Ascending aorta (tissue), 2 donors: Measurements from ENCODE around the gene ITPKC. TPM values are rescaled to one million over a fixed set of nuclear protein-coding genes. Genes with fewer than 3 reads are reported as not detected.
A peak's percentile ranks its signal among the peaks of the same experiment; 100 is the strongest.

Experiments used
- DNase-seq, 2 donors: peaks; one replicate each; pipeline ENCODE4 v3.0.0-alpha.2; 2019; ENCODE audit warnings: low spot score in 2 of 2
- H3K27ac ChIP-seq, 2 donors: fragments of 200-600 bp; sonication (generic); one replicate each; pipeline ENCODE4 v1.5.1; 2016 to 2017; ENCODE audit warnings: mild to moderate bottlenecking in 1 of 2
- H3K27me3 ChIP-seq: fragments of 200-600 bp; sonication (generic); one replicate; pipeline ENCODE4 v1.5.1; 2017
- H3K36me3 ChIP-seq, 2 donors: fragments of 200-600 bp; sonication (generic); one replicate each; pipeline ENCODE4 v1.5.1; 2016
- H3K4me1 ChIP-seq, 2 donors: fragments of 200-600 bp; sonication (generic); one replicate each; pipeline ENCODE4 v1.5.1; 2016 to 2017; ENCODE audit warnings: mild to moderate bottlenecking in 1 of 2
- H3K4me3 ChIP-seq, 2 donors: fragments of 200-600 bp; sonication (generic); one replicate each; pipeline ENCODE4 v1.5.1; 2016 to 2017; ENCODE audit warnings: mild to moderate bottlenecking in 1 of 2
- H3K9me3 ChIP-seq, 2 donors: fragments of 200-600 bp; sonication (generic); one replicate each; pipeline ENCODE4 v1.5.1; 2016
- CTCF ChIP-seq, 3 experiments: fragments of 200-600 bp in 2 of 3; fragments of 450-650 bp in 1 of 3; sonication (generic) in 2 of 3; IDR thresholded peaks; one replicate each; pipeline ENCODE4 v1.5.1; 2016 to 2019; ENCODE audit warnings: antibody characterized with exemption in 3 of 3, mild to moderate bottlenecking in 1 of 3, moderate library complexity in 1 of 3
- intact Hi-C: fragments of 100-400 bp; cut with DNase I; formaldehyde crosslinking; loops from one replicate; pipeline ENCODE4 v1.15.1; 2023
- total RNA-seq: library from RNA; depleted of rRNA; stranded (reverse); fragments of >200 nt; gene quantifications from one replicate; pipeline ENCODE4 v1.1.0, GENCODE V29; 2016

The ITPKC gene
- total RNA-seq: 60.7 TPM

- H3K36me3 ChIP-seq: peaks cover 0 to 12% of the 10 kb centered on the region in 2 donors
- peaks cover 7 to 38% of the 10 kb centered on the region in 2 donors for H3K4me1 ChIP-seq
- no peaks in the 10 kb centered on the region for H3K27me3 ChIP-seq
- H3K4me3 ChIP-seq: peak within 1 kb of the TSS; percentile 72 to 100
- no peaks in the 10 kb centered on the region for H3K9me3 ChIP-seq
- peak within 1 kb of the TSS; percentile 97 to 99 for H3K27ac ChIP-seq
- intact Hi-C loops: loop anchor here (1.0 to 10.0 kb wide), 4 partner anchors 53 to 1312 kb away; partner anchors contain the start of genes HNRNPUL1 and ZFP36
- peak; percentile 96 to 99 for DNase-seq
- peak in 1 of 3 experiments; percentile 69 for TF ChIP-seq CTCF (IDR thresholded peaks at IDR 0.05)
Observed at GRCh38 chr19:40716482-40717324, at the start of gene ITPKC, which contains the start of gene COQ8B. Gene ITPKC (plus strand): TSS chr19:40717112. CDS start chr19:40717136, 24 bp downstream. Gene COQ8B (minus strand): TSS chr19:40716886. CDS start chr19:40714632, 2,254 bp downstream.

- Histone ChIP-seq H3K27ac (no peak overlapping the region), H3K27me3 (no peaks in the 10 kb centered on the region), H3K9me3 (no peaks in the 10 kb centered on the region), H3K4me3 (no peak overlapping the region), H3K36me3 (peaks cover 51 to 59% of the 10 kb centered on the region in 2 donors), H3K4me1 (peaks cover 3 to 13% of the 10 kb centered on the region in 2 donors)
- intact Hi-C loops: loop anchor here (10.0 kb wide), 1 partner anchor 597 kb away; the partner anchor contains the start of gene HNRNPUL1
- TF ChIP-seq CTCF (IDR thresholded peaks at IDR 0.05): no peak
- DNase-seq: no peak
Observed at GRCh38 chr19:40667602-40668001, 49.3 kb upstream of the ITPKC start.

- intact Hi-C loops: loop anchor here (10.0 kb wide), 1 partner anchor 596 kb away; the partner anchor contains the start of gene HNRNPUL1
- no peaks in the 10 kb centered on the region for H3K9me3 ChIP-seq
- peaks cover 0 to 4% of the 10 kb centered on the region in 2 donors for H3K4me1 ChIP-seq
- DNase-seq: no peak
- H3K4me3 ChIP-seq: no peak overlapping the region
- peaks cover 66 to 74% of the 10 kb centered on the region in 2 donors for H3K36me3 ChIP-seq
- no peak overlapping the region for H3K27ac ChIP-seq
- TF ChIP-seq CTCF (IDR thresholded peaks at IDR 0.05): no peak
- no peaks in the 10 kb centered on the region for H3K27me3 ChIP-seq
Observed at GRCh38 chr19:40668991-40669614, 47.8 kb upstream of the ITPKC start.

GRCh38 chr19:40671404-40671803 lies 45.5 kb upstream of the ITPKC start:
- Histone ChIP-seq H3K36me3 (peaks cover 88 to 95% of the 10 kb centered on the region in 2 donors), H3K4me1 (no peaks in the 10 kb centered on the region), H3K4me3 (no peak overlapping the region), H3K9me3 (no peaks in the 10 kb centered on the region), H3K27me3 (no peaks in the 10 kb centered on the region), H3K27ac (no peak overlapping the region)
- no peak for DNase-seq
- intact Hi-C loops: no loop called here
- no peak for TF ChIP-seq CTCF (IDR thresholded peaks at IDR 0.05)

- H3K36me3 ChIP-seq: peaks cover 92 to 98% of the 10 kb centered on the region in 2 donors
- TF ChIP-seq CTCF (IDR thresholded peaks at IDR 0.05): no peak
- intact Hi-C loops: no loop called here
Observed at GRCh38 chr19:40672038-40672437, 44.9 kb upstream of the ITPKC start.

More at GRCh38 chr19:40672038-40672437, 44.9 kb upstream of the ITPKC start:
- no peak overlapping the region for H3K27ac ChIP-seq
- H3K27me3 ChIP-seq: no peaks in the 10 kb centered on the region
- H3K4me1 ChIP-seq: no peaks in the 10 kb centered on the region
- DNase-seq: no peak
- H3K4me3 ChIP-seq: no peak overlapping the region
- no peaks in the 10 kb centered on the region for H3K9me3 ChIP-seq
